Measurements from ENCODE around the gene KRTAP5-5.

DNA sequence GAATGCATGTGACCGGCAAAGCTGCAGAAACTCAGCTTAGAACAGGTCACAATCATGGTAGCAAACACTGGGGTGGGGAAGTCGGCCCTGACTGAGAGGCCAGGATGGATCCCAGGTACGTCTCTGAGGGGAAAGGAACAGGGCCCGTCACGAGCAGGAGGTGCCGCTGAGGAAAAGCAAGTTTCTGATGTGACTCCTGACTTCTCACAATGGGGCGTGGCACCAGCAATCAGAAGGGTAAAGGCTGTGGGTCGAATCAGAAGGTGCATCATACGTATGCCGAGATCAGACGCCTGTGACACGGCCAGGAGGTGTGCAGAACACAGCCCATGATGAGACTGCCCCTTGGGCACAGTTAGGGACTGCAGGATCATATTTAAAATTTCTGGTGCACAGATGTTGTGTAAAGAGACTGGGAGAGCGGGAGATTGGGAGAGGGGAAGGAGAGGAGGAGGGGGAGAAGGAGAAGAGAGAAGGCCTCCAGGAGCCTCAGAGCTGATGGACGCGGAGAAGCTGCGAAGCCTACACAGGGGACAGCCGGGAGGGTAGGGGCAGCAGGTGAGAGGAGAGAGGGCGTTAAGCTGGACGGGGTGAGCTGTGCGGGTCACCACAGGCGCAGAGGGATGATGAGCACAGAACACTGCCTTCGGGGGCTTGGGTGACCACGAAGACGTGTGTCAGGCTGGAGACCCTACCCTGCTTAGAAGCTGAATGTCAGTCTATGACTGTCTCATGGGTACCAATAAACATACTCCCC is 30.7 kb downstream of the KRTAP5-5 start:
- TF ChIP-seq POLR2A (IDR thresholded peaks at IDR 0.05): no peak
- TF ChIP-seq, protein P1, sequence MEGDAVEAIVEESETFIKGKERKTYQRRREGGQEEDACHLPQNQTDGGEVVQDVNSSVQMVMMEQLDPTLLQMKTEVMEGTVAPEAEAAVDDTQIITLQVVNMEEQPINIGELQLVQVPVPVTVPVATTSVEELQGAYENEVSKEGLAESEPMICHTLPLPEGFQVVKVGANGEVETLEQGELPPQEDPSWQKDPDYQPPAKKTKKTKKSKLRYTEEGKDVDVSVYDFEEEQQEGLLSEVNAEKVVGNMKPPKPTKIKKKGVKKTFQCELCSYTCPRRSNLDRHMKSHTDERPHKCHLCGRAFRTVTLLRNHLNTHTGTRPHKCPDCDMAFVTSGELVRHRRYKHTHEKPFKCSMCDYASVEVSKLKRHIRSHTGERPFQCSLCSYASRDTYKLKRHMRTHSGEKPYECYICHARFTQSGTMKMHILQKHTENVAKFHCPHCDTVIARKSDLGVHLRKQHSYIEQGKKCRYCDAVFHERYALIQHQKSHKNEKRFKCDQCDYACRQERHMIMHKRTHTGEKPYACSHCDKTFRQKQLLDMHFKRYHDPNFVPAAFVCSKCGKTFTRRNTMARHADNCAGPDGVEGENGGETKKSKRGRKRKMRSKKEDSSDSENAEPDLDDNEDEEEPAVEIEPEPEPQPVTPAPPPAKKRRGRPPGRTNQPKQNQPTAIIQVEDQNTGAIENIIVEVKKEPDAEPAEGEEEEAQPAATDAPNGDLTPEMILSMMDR (IDR thresholded peaks at IDR 0.05): no peak

Data from right lobe of liver (tissue), 4 donors.